ENCODE results near the gene TRIM15. TPM values are rescaled to one million over a fixed set of nuclear protein-coding genes. Genes with fewer than 3 reads are reported as not detected.

The TRIM15 gene
- total and polyA plus RNA-seq, 2 donors (not counting 3 experiments of a cell fraction or from before 2014, with no cell fraction given): not detected

DNA sequence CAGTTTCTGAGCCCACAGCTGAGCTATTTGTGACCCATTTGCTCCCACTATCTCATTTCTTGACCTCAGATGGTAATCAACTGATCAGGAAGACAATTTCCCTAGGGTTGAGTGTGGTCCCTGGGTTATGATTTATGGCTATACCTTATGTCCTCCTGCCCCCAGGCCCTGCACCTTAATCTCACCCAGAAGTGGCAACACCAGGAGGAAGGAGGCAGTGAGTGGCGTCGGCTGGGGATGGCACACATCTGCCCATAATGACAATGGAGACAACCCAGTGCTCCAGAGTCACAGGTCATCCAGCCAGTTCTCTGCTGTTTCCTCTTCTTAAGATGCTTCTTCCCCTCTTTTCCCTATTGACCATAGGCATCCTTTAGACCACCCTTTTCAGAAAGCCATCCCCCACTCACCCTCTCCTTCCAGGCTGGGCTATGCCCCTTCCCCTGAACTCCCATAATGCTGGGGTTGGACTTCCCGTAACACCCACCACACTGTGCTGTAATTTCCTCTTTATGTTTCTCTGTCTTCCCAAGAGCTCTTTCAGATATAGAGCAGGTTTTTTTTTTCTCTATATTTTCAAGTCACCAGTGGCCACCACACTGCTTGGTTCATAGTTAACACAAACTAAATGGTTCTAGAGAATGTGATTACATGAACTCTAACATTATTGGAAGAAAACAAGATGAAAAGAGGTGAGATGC is 10.3 kb upstream of the TRIM15 start:
- no peak overlapping the region for H3K9ac ChIP-seq (replicated peaks; ENCODE audit: extremely low read depth, insufficient read depth, low read length)
- no peaks in the 10 kb centered on the region for H3K9me3 ChIP-seq (replicated peaks; ENCODE audit: control insufficient read depth, insufficient read depth, low read length)
- H4K20me1 ChIP-seq (replicated peaks; ENCODE audit: control insufficient read depth, extremely low read depth, insufficient read depth, low read length): no peaks in the 10 kb centered on the region
- H3K4me2 ChIP-seq (ENCODE audit: insufficient read depth, low read length): no peak overlapping the region
- H2AFZ ChIP-seq (ENCODE audit: low read depth, low read length): no peak overlapping the region
- no peaks in the 10 kb centered on the region for H3K9me1 ChIP-seq (replicated peaks; ENCODE audit: control insufficient read depth, extremely low read depth, insufficient read depth, low read length)
- no TSS peak for BruUV-seq (replicated peaks)
- intact Hi-C loops (cut with micrococcal nuclease) (no loop called here), dilution Hi-C loops (cut with MboI; ENCODE audit: extremely low pct_ligation_motif_present, low sequenced_read_pairs) (no loop called here)
- H3K4me1 ChIP-seq (ENCODE audit: control insufficient read depth, extremely low read depth, insufficient read depth, low read length): peaks cover 8% of the 10 kb centered on the region
- no peak overlapping the region for H3K4me3 ChIP-seq (replicated peaks in 1 of 3; ENCODE audit: insufficient read depth in 1 of 3, low read depth in 1 of 3, low read length in 3 of 3)
- H3K36me3 ChIP-seq (ENCODE audit: control insufficient read depth in 2 of 2, extremely low read depth in 1 of 2, insufficient read depth in 2 of 2, low read length in 2 of 2): no peaks in the 10 kb centered on the region
- DNase-seq (ENCODE audit: low read depth, low spot score): no peak
- no peak for FAIRE-seq
- CTCF ChIA-PET: interaction anchor here (1.3 kb wide), 1 partner anchor 22 kb away, joined by 3 read pairs; no protein-coding TSS in a partner anchor
- H3K79me2 ChIP-seq (ENCODE audit: control insufficient read depth, insufficient read depth, low read length): no peaks in the 10 kb centered on the region
- H3K27ac ChIP-seq (ENCODE audit: insufficient read depth, low read depth, low read length): no peak overlapping the region
- no peak for TF ChIP-seq POLR2AphosphoS5 (IDR thresholded peaks at IDR 0.05; ENCODE audit: insufficient read depth, low read depth, low read length)
- no peak for TF ChIP-seq POLR2A (IDR thresholded peaks at IDR 0.05; ENCODE audit: low read depth, low read length)
- TF ChIP-seq MYC (IDR thresholded peaks at IDR 0.05; ENCODE audit: low read depth, low read length): no peak
- no peak for TF ChIP-seq JUN (IDR thresholded peaks at IDR 0.05; ENCODE audit: borderline replicate concordance, insufficient read depth, insufficient read length, low read depth)
- TF ChIP-seq EZH2 (IDR thresholded peaks at IDR 0.05; ENCODE audit: borderline replicate concordance, low read depth, low read length, severe bottlenecking): no peak
- TF ChIP-seq FOS (IDR thresholded peaks at IDR 0.05; ENCODE audit: borderline replicate concordance, insufficient read depth, low read length): no peak
- TF ChIP-seq, protein P1, sequence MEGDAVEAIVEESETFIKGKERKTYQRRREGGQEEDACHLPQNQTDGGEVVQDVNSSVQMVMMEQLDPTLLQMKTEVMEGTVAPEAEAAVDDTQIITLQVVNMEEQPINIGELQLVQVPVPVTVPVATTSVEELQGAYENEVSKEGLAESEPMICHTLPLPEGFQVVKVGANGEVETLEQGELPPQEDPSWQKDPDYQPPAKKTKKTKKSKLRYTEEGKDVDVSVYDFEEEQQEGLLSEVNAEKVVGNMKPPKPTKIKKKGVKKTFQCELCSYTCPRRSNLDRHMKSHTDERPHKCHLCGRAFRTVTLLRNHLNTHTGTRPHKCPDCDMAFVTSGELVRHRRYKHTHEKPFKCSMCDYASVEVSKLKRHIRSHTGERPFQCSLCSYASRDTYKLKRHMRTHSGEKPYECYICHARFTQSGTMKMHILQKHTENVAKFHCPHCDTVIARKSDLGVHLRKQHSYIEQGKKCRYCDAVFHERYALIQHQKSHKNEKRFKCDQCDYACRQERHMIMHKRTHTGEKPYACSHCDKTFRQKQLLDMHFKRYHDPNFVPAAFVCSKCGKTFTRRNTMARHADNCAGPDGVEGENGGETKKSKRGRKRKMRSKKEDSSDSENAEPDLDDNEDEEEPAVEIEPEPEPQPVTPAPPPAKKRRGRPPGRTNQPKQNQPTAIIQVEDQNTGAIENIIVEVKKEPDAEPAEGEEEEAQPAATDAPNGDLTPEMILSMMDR (IDR thresholded peaks at IDR 0.05; ENCODE audit: extremely low read depth in 1 of 2, insufficient read depth in 1 of 2, low read depth in 1 of 2, low read length in 2 of 2): no peak
- TF ChIP-seq GATA2 (IDR thresholded peaks at IDR 0.05; ENCODE audit: insufficient read depth, insufficient read length, low read depth, low read length): no peak
- no peak for TF ChIP-seq MAX (IDR thresholded peaks at IDR 0.05; ENCODE audit: insufficient read depth, insufficient read length)
- POLR2A ChIA-PET: no interaction called here
- H3K27me3 ChIP-seq (ENCODE audit: control insufficient read depth in 2 of 2, insufficient read depth in 2 of 2, low read length in 2 of 2): peaks cover 0 to 5% of the 10 kb centered on the region in 2 experiments

All from endothelial cell of umbilical vein (primary cell).